HTR-8/SVneo (cell line): ENCODE results near the gene PEX11A.

Experiments
- DNase-seq: peaks from one replicate; pipeline ENCODE4 v3.0.0; 2011; ENCODE audit warnings: low spot score, mixed read lengths; ENCODE audit not compliant: insufficient read length
- FAIRE-seq: peaks from 2 replicates; lab custom pipeline; 2011; peaks lifted over from hg19 to GRCh38; lab: Jason Lieb, UNC

Gene PEX11A

DNA sequence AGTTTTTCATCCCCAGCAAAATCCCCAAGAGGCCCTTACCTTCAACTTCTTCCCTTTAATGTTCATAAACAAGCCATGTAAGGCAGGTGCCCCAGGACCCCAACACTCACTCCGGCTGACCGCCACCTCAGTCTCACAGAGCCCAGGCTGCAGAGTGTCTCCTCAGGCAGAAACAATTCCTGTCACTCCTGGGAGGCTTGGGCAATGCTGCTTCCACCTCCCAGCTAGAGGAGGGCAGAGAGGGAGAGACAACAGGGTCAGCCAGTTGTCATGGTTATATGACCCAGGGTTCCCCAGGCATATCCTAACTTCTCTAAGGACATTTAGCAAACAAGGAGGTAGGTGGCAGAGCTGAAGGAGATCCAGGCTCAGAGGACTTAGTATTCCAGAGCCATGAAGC, 11.3 kb downstream of the PEX11A start, which contains the start of gene PLIN1:
PLIN1 (minus strand) TSS at position 156 of the 400 bp plus-strand sequence. CDS start 1,878 bp downstream, outside the sequence.
- no peak for FAIRE-seq
- DNase-seq = no peak

DNA sequence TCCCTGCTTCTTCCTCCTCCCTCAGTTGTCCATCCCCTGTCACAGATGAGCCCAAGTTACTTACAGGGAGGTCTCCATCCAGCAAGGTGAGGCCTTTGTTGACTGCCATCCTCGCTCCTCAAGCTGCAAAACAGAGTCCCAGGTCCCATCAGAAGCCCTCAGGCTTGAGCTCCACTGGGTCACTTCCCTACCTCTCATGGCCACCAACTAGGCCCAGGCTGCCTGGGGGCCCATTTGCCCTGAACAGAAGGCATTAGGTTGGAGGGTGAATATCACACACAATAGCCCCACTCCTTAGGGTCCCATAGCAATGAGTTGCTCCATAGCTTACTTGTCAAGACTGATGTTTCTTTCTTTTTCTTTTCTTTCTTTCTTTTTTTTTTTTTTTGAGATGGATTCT, 13.2 kb downstream of the PEX11A start:
- DNase-seq (no peak), FAIRE-seq (no peak)

DNA sequence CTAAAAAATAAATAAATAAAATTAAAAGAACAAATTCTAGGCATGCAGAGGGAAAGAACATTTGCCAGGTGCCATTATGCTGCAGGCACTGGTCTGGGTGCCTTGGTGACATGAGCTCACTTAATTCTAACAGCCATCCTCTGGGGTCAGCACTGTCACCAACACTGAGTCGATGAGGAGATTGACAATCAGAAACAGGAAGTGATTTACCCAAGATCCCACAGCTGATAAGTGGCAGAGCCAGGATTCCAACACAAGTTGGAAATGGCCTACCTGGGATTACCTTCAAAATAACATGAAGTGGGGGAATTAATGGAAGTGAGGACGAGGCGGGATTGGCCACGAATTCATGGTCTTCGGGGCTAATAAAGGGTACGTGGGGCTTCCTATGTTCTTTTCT, 14.9 kb downstream of the PEX11A start:
- FAIRE-seq (no peak), DNase-seq (no peak)

DNA sequence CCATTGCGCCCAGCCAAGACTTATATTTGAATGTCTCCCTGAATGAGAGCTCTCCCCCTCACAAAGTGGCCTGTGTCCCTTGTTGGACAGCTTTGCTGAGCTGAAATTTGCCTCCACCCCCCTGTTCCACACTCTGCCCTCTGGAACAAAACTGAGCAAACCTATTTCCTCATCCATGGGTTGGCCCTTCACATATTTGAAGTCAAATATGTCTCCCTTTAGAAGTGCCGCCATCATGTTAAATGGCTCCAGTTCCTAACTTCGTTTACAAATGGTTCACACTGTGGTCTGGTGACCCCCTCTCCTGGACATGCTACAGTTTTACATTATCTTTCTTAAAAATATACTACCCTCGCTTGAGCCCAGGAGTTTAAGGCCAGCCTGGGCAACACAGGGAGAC, 16.0 kb downstream of the PEX11A start:
- no peak for FAIRE-seq
- no peak for DNase-seq

DNA sequence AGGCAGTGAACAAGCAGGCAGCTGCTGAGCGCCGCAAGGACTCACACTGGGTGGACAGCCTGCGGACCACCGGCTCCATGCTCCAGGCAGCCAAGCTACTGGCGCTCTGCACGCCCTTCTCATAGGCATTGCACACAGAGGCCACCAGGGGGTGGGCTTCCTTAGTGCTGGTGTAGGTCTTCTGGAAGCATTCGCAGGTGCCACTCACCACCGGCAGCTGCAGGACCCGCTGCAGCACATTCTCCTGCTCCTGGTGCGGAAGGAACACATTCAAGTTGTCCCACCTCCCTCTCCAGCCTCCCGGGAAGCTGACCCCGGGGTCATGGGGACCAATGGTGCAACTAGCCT, 17.4 kb downstream of the PEX11A start:
- peak; percentile 26 for DNase-seq
- FAIRE-seq = no peak

DNA sequence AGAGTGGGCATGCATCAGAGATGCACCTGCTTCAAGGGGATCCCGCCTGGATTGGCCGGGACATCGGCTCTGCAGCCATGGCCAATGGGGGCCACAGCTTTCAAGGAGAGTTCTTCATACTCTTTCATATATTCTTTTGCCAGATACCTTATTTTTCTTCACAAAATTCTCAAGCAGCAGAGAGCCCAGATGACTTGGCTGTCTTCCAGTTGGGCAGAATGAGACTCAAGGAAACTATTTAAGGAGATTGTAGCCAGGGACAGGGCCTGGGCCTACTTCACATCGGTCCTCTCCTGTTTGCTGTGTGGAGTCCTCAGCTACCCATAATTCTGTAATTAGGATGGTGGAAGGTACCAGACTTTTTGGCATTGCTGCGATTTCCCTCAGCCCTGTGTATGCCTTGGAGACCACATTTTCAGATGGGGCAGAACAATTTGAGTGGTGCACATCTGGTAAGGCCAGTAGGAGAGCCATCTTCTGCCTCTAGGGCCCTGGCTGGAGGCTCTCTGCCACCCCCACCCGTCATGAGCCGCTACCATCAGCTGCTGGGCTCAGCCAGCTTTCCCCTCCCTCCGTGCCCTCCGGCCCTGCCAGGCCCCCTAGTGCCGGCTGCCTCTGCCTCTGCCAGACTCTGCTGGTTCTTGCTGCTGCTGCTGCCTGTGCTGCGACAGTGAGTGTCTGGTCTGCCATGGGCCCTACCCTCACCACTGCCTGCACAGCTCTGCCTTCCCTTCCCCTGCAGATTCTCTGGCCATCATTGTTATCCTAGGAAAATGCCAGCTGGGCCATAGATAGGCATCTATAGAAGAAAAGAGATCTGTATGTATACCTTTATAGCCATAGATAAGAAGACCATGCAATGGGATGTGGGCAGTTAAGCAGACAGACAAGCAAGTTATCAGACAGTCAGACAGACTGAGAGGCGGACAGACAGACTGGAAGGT, 18.1 kb downstream of the PEX11A start:
- no peak for DNase-seq
- no peak for FAIRE-seq

DNA sequence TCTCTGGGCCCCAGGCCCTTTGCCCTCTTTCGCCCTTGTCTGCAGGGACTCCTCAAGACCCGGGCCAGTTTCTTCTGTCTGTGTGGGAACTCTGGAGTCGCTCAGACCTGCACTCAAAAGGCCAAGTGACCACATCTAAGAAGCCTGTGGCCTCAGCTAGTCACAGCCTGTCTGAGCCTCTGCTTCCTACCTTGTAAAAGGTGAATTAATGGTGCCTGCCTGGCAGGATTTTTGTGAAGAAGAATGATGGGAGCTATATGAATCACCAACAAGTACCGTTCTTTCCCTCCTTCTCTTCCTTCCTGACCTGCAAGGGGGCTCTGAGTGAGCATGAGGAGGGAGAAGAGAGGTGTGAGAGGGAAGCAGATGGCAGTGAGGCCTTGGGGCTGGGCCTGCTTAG, 18.9 kb downstream of the PEX11A start:
- FAIRE-seq (no peak), DNase-seq (no peak)

DNA sequence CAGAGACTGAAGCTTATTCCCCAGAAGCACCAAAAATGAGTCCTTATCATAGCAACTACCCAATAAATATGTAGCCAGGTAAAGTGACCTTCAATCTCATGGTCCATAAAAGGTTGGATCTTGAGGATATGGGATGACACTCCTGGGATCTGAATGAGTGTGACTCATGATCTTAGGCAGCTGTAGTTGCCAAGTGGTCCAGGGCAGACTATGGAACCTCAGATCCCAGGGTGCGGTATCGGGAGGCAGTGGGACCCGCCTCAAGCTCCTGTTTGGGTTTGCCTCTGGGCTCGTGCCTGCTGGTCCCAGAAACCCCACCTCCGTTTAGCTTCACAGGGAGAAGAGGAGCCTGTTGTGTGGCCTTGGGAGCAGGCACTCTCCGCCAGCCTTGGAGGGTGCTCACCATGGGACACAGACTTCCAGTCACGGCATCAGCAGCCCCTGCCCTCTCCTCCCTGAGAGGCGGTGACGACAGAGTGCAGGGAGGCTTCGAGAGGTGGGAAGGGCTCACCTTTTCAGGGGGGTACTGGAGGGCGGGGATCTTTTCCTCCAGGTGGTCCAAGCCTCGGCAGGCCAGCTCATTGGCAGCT, 19.5 kb downstream of the PEX11A start:
- no peak for DNase-seq
- FAIRE-seq = no peak

DNA sequence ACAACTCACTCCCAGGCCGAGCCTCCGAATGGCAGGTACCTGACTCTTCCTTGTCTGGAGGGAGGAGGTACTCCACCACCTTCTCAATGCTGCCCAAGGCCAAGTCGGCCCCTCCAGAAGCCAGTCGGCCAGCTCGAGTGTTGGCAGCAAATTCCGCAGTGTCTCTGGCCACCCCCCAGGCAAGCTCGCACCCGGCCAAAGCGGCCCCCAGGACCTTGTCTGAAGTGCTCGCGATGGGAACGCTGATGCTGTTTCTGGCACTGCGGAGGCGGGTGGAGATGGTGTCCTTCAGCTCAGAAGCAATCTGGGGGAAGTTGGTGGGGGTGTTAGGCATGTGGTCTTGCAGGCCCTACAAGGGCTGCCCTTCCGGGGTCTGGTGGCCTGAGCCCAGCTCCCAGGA, 20.6 kb downstream of the PEX11A start:
- no peak for DNase-seq
- no peak for FAIRE-seq

DNA sequence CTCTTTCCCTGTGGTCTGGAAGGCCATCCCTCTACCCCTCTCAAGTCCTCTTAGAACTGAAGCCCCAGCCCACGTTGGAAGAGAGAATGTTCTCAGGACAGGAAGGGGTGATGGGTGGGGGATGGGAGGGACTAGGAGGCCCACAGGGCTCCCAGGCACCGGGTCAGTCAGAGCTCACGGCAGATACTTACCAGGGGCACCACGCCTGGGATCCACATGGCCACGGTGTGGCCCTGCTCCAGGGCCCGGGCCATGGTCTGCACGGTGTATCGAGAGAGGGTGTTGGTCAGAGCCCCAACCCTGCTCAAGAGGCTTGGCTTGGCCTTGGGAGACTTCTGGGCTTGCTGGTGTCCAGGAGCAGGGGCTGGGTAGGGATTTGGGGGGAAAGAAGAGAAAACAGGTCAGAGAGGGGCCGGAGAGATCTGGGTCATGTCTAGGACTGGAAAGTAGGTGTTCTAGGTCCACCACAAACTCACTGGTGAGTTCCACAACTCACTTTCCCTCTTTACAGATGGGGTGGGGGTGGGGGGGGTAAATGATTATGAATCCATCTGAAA, 21.2 kb downstream of the PEX11A start:
- DNase-seq = no peak
- FAIRE-seq = no peak

DNA sequence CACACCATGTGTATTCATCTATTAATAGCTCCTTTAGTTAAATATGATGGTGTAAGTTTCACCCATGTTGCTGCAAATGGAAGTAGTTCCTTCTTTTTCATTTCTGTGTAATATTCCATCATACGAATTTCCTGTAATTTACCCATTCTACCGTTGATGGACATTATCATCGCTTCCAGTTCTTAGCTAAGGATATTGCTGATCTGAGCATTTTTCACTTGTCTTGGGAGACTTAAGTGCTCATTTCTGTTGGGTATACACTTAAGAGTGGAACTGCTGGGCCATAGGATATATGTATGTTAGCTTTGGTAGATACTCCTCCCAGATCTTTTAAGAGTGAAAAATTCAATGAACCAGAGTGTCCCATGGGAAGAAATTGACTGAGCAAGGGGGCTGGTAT, 22.4 kb downstream of the PEX11A start:
- no peak for DNase-seq
- no peak for FAIRE-seq

DNA sequence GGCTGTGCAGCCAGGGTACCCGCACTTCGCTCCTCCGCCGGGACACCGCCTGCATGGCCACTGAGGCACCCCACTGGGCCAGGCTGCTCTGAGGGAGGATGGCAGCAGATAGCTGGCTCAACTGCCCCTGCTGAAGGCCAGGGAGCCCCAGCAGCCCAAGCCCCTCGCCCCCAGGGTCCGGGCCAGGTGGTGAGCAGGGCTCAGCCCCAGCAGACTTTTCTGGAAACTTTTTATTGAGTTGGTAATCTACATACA, 22.9 kb downstream of the PEX11A start:
- DNase-seq (no peak), FAIRE-seq (no peak)

DNA sequence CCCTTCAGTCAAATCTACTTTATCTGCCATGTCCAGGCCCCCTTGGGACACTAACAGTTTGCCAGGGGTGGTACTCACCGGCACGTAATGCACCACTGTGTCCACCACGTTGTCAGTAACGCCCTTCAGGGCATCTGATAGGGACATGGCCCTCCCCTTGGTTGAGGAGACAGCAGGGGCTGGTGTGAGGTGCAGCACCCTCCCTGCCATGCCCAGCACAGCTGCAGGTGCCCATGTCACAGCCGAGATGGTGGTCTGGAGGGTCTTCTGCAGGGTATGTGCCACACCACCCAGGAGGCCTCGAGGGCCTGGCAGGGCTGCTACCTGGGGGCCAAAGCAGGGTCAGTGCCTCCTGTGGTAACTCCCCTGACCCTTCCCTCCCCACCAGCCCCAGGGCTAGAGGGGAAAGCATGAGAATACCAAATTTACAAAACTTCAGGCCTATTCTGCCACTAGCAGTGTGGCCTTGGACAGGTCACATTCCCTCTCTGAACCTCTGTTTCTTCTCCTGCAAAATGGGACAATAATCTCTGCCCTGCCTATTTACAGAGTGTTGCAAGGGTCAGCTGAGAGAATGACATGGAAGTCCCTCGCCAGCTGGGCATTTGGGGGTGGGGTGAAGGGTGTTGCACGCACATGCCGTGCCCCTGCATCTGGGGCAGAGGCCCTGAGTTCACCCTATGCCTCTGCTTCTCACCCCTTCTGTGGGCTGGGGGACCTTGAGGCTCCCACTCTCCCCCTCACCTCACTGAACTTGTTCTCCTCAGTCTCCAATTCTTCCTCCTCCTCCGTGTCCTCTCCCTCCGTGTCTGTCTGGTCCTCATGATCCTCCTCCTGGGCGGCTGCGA, 23.5 kb downstream of the PEX11A start:
- FAIRE-seq (no peak), DNase-seq (no peak)

DNA sequence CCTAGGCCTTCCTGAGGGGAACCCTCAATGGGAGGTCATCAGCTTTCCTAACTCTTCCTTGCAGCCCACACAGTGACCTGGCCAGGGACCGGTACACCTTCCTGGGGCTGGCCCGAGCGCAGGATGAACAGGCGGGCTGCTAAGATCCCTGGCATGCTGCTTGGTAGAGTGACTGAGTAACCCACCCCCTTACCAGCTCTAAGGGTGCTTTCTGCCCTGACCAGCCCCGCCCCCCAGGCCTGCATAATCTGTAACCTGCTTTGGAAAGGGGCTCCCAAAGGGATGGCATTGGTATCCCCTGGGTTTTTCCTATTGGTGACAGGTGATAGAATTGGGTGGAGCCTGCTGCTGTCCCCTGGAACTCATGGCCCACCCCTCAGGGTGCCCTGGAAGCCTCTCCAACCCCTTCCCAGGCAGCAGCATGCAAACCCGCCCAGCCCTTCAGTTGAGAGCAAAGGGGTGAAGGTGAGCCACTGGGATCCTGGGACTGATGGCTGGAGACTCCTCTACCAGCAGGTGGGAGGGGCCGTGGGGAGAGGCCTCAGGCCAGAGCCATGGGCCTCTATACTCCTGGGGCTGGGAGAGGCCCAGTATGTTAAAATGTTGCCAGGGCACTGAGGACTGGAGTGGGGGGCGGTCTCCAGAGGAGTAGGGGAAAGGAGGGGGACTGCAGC, 24.2 kb downstream of the PEX11A start:
- FAIRE-seq = no peak
- DNase-seq = no peak

DNA sequence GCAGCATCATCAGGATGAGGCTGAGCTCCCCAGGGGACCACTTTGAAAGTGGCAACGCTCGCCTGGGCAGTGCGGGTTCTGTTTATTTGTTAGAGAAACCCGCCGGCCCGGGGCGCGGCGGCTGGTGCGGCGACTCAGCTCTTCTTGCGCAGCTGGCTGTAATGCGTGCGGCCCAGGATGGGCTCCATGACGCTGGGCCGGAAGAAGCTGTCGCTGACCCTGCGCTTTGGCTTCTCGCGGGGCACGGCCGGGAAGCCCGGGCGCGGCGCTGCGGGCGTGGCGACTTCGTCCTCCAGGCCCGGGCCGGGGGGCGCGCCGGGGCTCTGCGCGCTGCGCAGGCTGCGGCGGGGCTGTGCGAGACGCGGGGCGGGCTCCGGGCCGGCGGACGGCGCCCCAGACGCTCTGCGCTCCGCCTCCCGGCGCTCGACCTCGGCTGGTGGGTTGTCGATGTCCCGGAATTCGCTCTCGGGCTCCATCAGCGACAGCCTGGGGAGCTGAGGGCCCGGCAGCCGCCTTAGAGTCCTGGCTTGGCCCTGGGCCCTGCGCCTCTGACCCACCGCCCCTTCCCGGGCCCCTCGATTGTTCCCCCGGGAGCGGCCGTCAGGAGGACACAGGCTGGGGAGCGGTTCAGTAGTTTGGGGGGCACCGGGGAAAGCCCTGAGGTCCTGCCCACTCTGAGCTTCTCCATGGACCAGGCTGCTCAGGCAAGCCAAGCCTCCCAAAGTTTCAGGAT, 24.9 kb downstream of the PEX11A start:
- no peak for FAIRE-seq
- no peak for DNase-seq

DNA sequence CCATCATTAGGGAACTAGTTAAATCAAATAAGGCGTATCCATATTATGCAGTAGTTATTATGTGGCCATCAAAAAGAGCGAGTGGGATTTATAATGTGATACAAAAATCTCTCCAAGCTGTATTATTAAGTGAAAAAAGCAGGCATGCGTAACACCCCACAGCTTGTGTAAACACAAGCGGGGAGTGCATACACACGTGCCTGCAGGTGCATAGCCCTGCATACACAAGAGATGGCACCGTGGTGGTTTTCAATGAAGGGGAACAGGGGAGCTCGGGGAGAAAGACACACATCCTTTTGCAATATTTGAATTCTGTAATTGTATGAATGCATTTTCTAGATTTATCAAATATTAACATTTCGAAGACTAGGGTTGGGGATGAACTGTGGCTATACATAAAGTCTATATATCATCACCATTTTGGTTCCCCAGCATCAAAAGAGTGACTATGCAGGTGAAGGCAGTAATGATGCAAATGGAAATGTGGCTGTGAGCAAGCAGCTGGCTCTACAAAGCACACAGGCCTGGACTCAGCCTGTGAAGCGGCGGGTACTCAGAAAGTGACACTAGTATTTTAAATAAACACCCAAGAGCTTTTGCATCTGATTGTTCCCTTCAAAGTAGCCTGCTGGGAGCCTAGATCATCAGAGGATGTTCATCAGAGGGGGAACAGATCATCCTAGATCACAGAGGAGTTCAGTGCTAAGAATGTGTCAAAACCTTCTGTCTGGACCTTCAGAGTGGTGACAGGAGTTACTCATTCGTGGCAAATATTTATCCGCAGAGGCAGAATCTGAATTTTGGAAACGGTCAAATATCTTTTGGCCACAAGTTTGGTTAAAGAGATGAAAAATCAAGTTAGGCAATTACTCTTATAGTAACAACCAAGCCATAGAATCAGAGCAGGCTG, 25.9 kb downstream of the PEX11A start:
- DNase-seq (no peak), FAIRE-seq (no peak)

DNA sequence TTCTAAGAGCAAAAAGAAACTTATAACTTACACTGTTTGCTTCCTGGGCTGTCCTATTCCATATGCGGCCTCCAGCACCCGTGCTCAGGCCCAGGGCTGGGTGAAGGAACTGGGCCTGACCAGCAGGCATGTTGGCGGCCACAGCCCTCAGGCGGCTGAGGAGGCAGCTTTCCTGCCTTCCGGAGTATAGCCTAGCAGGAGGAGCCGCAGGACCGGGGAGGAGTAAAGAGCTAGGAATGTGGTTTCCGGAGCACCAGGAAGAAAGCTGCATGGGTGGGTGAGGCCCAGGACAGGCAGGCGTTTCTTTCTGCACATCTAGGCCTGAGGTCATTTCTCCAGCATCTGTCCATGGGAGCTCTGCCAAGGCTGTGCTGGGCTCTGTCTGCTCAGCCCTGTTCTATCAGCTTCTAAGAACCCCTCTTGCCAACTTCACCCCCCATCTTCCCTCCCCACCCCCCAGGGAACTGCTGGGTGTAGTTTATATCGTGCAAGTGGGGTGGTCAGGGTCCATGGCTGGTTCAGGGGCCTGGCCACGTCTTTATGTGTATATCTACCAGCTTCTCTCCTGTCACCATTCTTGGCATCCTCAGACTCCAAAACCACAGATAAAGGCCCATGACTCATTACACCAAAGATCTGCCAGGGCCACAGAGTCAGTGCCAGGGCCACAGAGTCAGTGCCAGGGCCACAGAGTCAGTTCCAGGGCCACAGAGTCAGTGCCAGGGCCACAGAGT, 27.5 kb downstream of the PEX11A start:
- peak; percentile 84 for FAIRE-seq
- peak; percentile 92 for DNase-seq

DNA sequence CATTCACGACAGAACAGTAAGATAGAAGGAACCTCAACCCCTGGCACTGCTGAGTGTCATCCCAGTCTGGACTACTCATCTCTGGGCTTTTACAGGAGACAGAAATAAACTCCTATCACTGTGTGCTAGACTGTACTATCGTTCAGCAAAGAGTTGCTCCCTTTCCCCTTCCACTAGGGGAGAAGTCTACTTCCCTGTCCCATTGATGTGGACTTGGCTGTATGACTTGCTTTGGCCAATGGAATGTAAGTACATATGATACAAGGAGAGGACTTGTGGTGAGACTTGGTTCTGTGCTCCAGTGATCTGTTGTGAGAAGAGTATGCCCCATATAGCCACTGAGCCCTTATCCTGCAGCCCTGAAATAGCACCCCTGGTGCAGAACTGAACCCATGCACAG, 30.0 kb downstream of the PEX11A start:
- no peak for FAIRE-seq

More for the DNA sequence above, 30.0 kb downstream of the PEX11A start:
- no peak for DNase-seq
